Measurements from ENCODE around the gene CCL27. TPM values are rescaled to one million over a fixed set of nuclear protein-coding genes. Genes with fewer than 3 reads are reported as not detected.

The CCL27 gene
- total and polyA plus RNA-seq, 2 donors from 2014 or later, result not detected

GRCh38 chr9:34689116-34689470, 26.6 kb upstream of the CCL27 start:
- Histone ChIP-seq H3K9me3 (ENCODE audit: control insufficient read depth in 2 of 3, insufficient read depth in 1 of 3, low read length in 3 of 3) (no peaks in the 10 kb centered on the region), H3K4me1 (ENCODE audit: control insufficient read depth in 2 of 3, insufficient read depth in 2 of 3, low read depth in 1 of 3, low read length in 3 of 3) (no peaks in the 10 kb centered on the region), H3K4me3 (ENCODE audit: low read length in 3 of 3) (no peak overlapping the region), H3K9ac (ENCODE audit: low read length in 3 of 3) (no peak overlapping the region), H3K27ac (ENCODE audit: low read depth in 2 of 2, low read length in 2 of 2) (no peak overlapping the region), H3K36me3 (ENCODE audit: control insufficient read depth in 2 of 3, insufficient read depth in 3 of 3, low read length in 3 of 3) (no peaks in the 10 kb centered on the region), H3K27me3 (ENCODE audit: control insufficient read depth, insufficient read depth, low read length) (no peaks in the 10 kb centered on the region)
- DNase-seq (peak in 3 of 5 donors; percentile 22 to 58 (median 55)), FAIRE-seq (no peak)
- intact Hi-C loops (cut with DNase I), result no loop called here
- TF ChIP-seq CTCF (IDR thresholded peaks at IDR 0.05; ENCODE audit: borderline replicate concordance, extremely low read depth, insufficient read depth), result no peak

- FAIRE-seq, result no peak
- Histone ChIP-seq H3K9me3 (ENCODE audit: control insufficient read depth in 2 of 3, insufficient read depth in 1 of 3, low read length in 3 of 3) (no peaks in the 10 kb centered on the region), H3K4me3 (ENCODE audit: low read length in 3 of 3) (no peak overlapping the region), H3K4me1 (ENCODE audit: control insufficient read depth in 2 of 3, insufficient read depth in 2 of 3, low read depth in 1 of 3, low read length in 3 of 3) (no peaks in the 10 kb centered on the region), H3K36me3 (ENCODE audit: control insufficient read depth in 2 of 3, insufficient read depth in 3 of 3, low read length in 3 of 3) (no peaks in the 10 kb centered on the region), H3K9ac (ENCODE audit: low read length in 3 of 3) (no peak overlapping the region), H3K27ac (ENCODE audit: low read depth in 2 of 2, low read length in 2 of 2) (no peak overlapping the region), H3K27me3 (ENCODE audit: control insufficient read depth, insufficient read depth, low read length) (no peaks in the 10 kb centered on the region)
- no peak for DNase-seq
- intact Hi-C loops (cut with DNase I), result no loop called here
- no peak for TF ChIP-seq CTCF (IDR thresholded peaks at IDR 0.05; ENCODE audit: borderline replicate concordance, extremely low read depth, insufficient read depth)
Measured at GRCh38 chr9:34688329-34689115, 26.1 kb upstream of the CCL27 start.

- intact Hi-C loops (cut with DNase I), result no loop called here
- no peak overlapping the region for H3K27ac ChIP-seq (ENCODE audit: low read depth in 2 of 2, low read length in 2 of 2)
- no peaks in the 10 kb centered on the region for H3K9me3 ChIP-seq (ENCODE audit: control insufficient read depth in 2 of 3, insufficient read depth in 1 of 3, low read length in 3 of 3)
- H3K36me3 ChIP-seq (ENCODE audit: control insufficient read depth in 2 of 3, insufficient read depth in 3 of 3, low read length in 3 of 3), result no peaks in the 10 kb centered on the region
- no peak overlapping the region for H3K4me3 ChIP-seq (ENCODE audit: low read length in 3 of 3)
- FAIRE-seq, result no peak
- no peaks in the 10 kb centered on the region for H3K4me1 ChIP-seq (ENCODE audit: control insufficient read depth in 2 of 3, insufficient read depth in 2 of 3, low read depth in 1 of 3, low read length in 3 of 3)
- no peak overlapping the region for H3K9ac ChIP-seq (ENCODE audit: low read length in 3 of 3)
- no peak for TF ChIP-seq CTCF (IDR thresholded peaks at IDR 0.05; ENCODE audit: borderline replicate concordance, extremely low read depth, insufficient read depth)
- no peaks in the 10 kb centered on the region for H3K27me3 ChIP-seq (ENCODE audit: control insufficient read depth, insufficient read depth, low read length)
- DNase-seq, result no peak
Measured at GRCh38 chr9:34687276-34688030, 25.0 kb upstream of the CCL27 start.
